Medulla oblongata (tissue), 1 donor: ENCODE data around the gene TNS3.

Experiments used
- DNase-seq: peaks from one replicate; pipeline ENCODE4 v3.0.0-alpha.2; 2015; ENCODE audit errors: extremely low spot score

The TNS3 gene

GRCh38 chr7:47521816-47522561 lies 59.9 kb downstream of the TNS3 start:
- DNase-seq, result no peak

- no peak for DNase-seq
Measured at GRCh38 chr7:47521011-47521795, 60.7 kb downstream of the TNS3 start.

GRCh38 chr7:47520406-47520805 lies 61.5 kb downstream of the TNS3 start:
- DNase-seq, result no peak

GRCh38 chr7:47518827-47519226 lies 63.1 kb downstream of the TNS3 start:
- DNase-seq, result no peak

GRCh38 chr7:47517821-47518480 lies 64.0 kb downstream of the TNS3 start:
- no peak for DNase-seq

- no peak for DNase-seq
Measured at GRCh38 chr7:47516985-47517600, 64.8 kb downstream of the TNS3 start.

GRCh38 chr7:47516386-47516785 lies 65.5 kb downstream of the TNS3 start:
- no peak for DNase-seq

GRCh38 chr7:47515305-47515834 lies 66.5 kb downstream of the TNS3 start:
- no peak for DNase-seq

- DNase-seq, result no peak
Measured at GRCh38 chr7:47514818-47515217, 67.1 kb downstream of the TNS3 start.

GRCh38 chr7:47514367-47514766 lies 67.5 kb downstream of the TNS3 start:
- DNase-seq, result no peak

GRCh38 chr7:47513741-47514241 lies 68.1 kb downstream of the TNS3 start:
- DNase-seq, result peak; percentile 50

- no peak for DNase-seq
Measured at GRCh38 chr7:47512481-47513176, 69.3 kb downstream of the TNS3 start.

- DNase-seq, result no peak
Measured at GRCh38 chr7:47511699-47512370, 70.1 kb downstream of the TNS3 start.

GRCh38 chr7:47510786-47511185 lies 71.1 kb downstream of the TNS3 start:
- no peak for DNase-seq

- DNase-seq, result no peak
Measured at GRCh38 chr7:47510192-47510591, 71.7 kb downstream of the TNS3 start.

GRCh38 chr7:47509571-47509970 lies 72.3 kb downstream of the TNS3 start:
- no peak for DNase-seq

- DNase-seq, result no peak
Measured at GRCh38 chr7:47508389-47509380, 73.2 kb downstream of the TNS3 start.

GRCh38 chr7:47507522-47507921 lies 74.4 kb downstream of the TNS3 start:
- DNase-seq, result no peak
